ENCODE results near the gene C9orf50. TPM values are rescaled to one million over a fixed set of nuclear protein-coding genes. Genes with fewer than 3 reads are reported as not detected.

Gene C9orf50
- polyA plus RNA-seq, 1 experiment = 0.20 TPM

GRCh38 chr9:129582855-129583254 lies 38.0 kb downstream of the C9orf50 start:
- ChIA-PET POLR2A (interaction anchor here (0.5 to 0.6 kb wide), 2 partner anchors 13 to 14 kb away, joined by 3 to 4 read pairs; no protein-coding TSS in a partner anchor), CTCF (interaction anchor here (1.4 kb wide), 1 partner anchor 12 kb away, joined by 4 read pairs; no protein-coding TSS in a partner anchor)
- no peaks in the 10 kb centered on the region for H3K36me3 ChIP-seq (ENCODE audit: control insufficient read depth, insufficient read depth, low read length)
- TF ChIP-seq CTCF (IDR thresholded peaks at IDR 0.05; ENCODE audit: insufficient read depth, low read depth, low read length) = no peak
- no peaks in the 10 kb centered on the region for H3K27me3 ChIP-seq (ENCODE audit: control insufficient read depth, insufficient read depth, low read length)
- DNase-seq (ENCODE audit: low read depth) = no peak
- no peak overlapping the region for H3K4me3 ChIP-seq (ENCODE audit: low read depth, low read length)

- DNase-seq (ENCODE audit: low read depth) = no peak
- CTCF ChIA-PET = no interaction called here
- TF ChIP-seq CTCF (IDR thresholded peaks at IDR 0.05; ENCODE audit: insufficient read depth, low read depth, low read length) = no peak
- Histone ChIP-seq H3K4me3 (ENCODE audit: low read depth, low read length) (no peak overlapping the region), H3K36me3 (ENCODE audit: control insufficient read depth, insufficient read depth, low read length) (no peaks in the 10 kb centered on the region), H3K27me3 (ENCODE audit: control insufficient read depth, insufficient read depth, low read length) (no peaks in the 10 kb centered on the region)
- POLR2A ChIA-PET = interaction anchor here (0.6 kb wide), 1 partner anchor 105 kb away, joined by 3 read pairs; no protein-coding TSS in a partner anchor
These were observed 39.3 kb downstream of the C9orf50 start for GRCh38 chr9:129581505-129582189.

GRCh38 chr9:129580211-129580915 lies 40.5 kb downstream of the C9orf50 start:
- ChIA-PET POLR2A (no interaction called here), CTCF (interaction anchor here (0.7 to 2.2 kb wide), 2 partner anchors 8 to 449 kb away, joined by 3 to 4 read pairs; no protein-coding TSS in a partner anchor)
- Histone ChIP-seq H3K4me3 (ENCODE audit: low read depth, low read length) (no peak overlapping the region), H3K27me3 (ENCODE audit: control insufficient read depth, insufficient read depth, low read length) (no peaks in the 10 kb centered on the region), H3K36me3 (ENCODE audit: control insufficient read depth, insufficient read depth, low read length) (no peaks in the 10 kb centered on the region)
- no peak for DNase-seq (ENCODE audit: low read depth)
- no peak for TF ChIP-seq CTCF (IDR thresholded peaks at IDR 0.05; ENCODE audit: insufficient read depth, low read depth, low read length)

- TF ChIP-seq CTCF (IDR thresholded peaks at IDR 0.05; ENCODE audit: insufficient read depth, low read depth, low read length) = no peak
- H3K4me3 ChIP-seq (ENCODE audit: low read depth, low read length) = no peak overlapping the region
- no peaks in the 10 kb centered on the region for H3K27me3 ChIP-seq (ENCODE audit: control insufficient read depth, insufficient read depth, low read length)
- H3K36me3 ChIP-seq (ENCODE audit: control insufficient read depth, insufficient read depth, low read length) = no peaks in the 10 kb centered on the region
- no peak for DNase-seq (ENCODE audit: low read depth)
- ChIA-PET CTCF (interaction anchor here (1.3 to 2.2 kb wide), 2 partner anchors 9 to 10 kb away, joined by 3 to 4 read pairs; no protein-coding TSS in a partner anchor), POLR2A (no interaction called here)
These were observed 41.6 kb downstream of the C9orf50 start for GRCh38 chr9:129579294-129579693.

Measured in BJ (cell line).